CD14-positive monocyte (primary cell): Measurements from ENCODE around the gene ERBB4. TPM values are rescaled to one million over a fixed set of nuclear protein-coding genes. Genes with fewer than 3 reads are reported as not detected.

Source experiments
- DNase-seq, 3 donors: peaks; one replicate each; pipeline ENCODE4 v3.0.0-alpha.2; 2011 to 2022
- H2AFZ ChIP-seq: 2 replicates; pipeline ENCODE4 v1.6.0; 2012; ENCODE audit warnings: mild to moderate bottlenecking, low read depth, low read length, inconsistent platforms; ENCODE audit not compliant: insufficient read depth, poor library complexity, severe bottlenecking
- H3K27ac ChIP-seq, 2 donors: 1 replicate in 1 of 2; 2 replicates in 1 of 2; pipeline ENCODE4 v1.5.1; 2012 to 2013; ENCODE audit warnings: low read length in 2 of 2, control low read depth in 1 of 2, inconsistent platforms in 1 of 2, low read depth in 1 of 2, mild to moderate bottlenecking in 1 of 2
- H3K27me3 ChIP-seq, 2 donors: one replicate each; pipeline versions ENCODE4 v1.6.0 to v1.6.1; 2011 to 2013; ENCODE audit warnings: low read length in 2 of 2; ENCODE audit not compliant: control insufficient read depth in 2 of 2, insufficient read depth in 2 of 2
- H3K36me3 ChIP-seq, 2 donors: replicated peaks in 1 of 2; 1 replicate in 1 of 2; 2 replicates in 1 of 2; pipeline versions ENCODE4 v1.5.1 to v1.6.1; 2012 to 2013; ENCODE audit warnings: low read length in 2 of 2, control low read depth in 1 of 2, inconsistent platforms in 1 of 2, mild to moderate bottlenecking in 1 of 2; ENCODE audit not compliant: insufficient read depth in 2 of 2, control insufficient read depth in 1 of 2
- H3K4me1 ChIP-seq, 2 donors: 1 replicate in 1 of 2; 2 replicates in 1 of 2; pipeline versions ENCODE4 v1.5.1 to v1.6.1; 2012 to 2013; ENCODE audit warnings: low read length in 2 of 2, control low read depth in 1 of 2, inconsistent platforms in 1 of 2, mild to moderate bottlenecking in 1 of 2, moderate library complexity in 1 of 2; ENCODE audit not compliant: insufficient read depth in 2 of 2, control insufficient read depth in 1 of 2
- H3K4me2 ChIP-seq: replicated peaks from 2 replicates; pipeline ENCODE3; 2012; ENCODE audit warnings: low read length, moderate library complexity, mild to moderate bottlenecking; ENCODE audit not compliant: poor library complexity, severe bottlenecking; ENCODE audit errors: extremely low read depth
- H3K4me3 ChIP-seq, 3 experiments: fragments of 200-600 bp in 1 of 3; sonication (generic) in 1 of 3; replicated peaks in 1 of 3; 1 replicate in 2 of 3; 2 replicates in 1 of 3; pipeline ENCODE4 v1.5.1; 2011 to 2013; ENCODE audit warnings: low read length in 3 of 3, mild to moderate bottlenecking in 3 of 3, control low read depth in 2 of 3, low read depth in 2 of 3, inconsistent platforms in 1 of 3, moderate library complexity in 1 of 3
- H3K79me2 ChIP-seq: 2 replicates; pipeline ENCODE4 v1.6.0; 2012; ENCODE audit warnings: mild to moderate bottlenecking, control low read depth, inconsistent platforms, low read length, moderate library complexity; ENCODE audit not compliant: insufficient read depth
- H3K9ac ChIP-seq: 2 replicates; pipeline ENCODE4 v1.6.0; 2017; ENCODE audit warnings: low read length, mild to moderate bottlenecking; ENCODE audit not compliant: insufficient read depth, poor library complexity, severe bottlenecking
- H3K9me3 ChIP-seq, 2 donors: replicated peaks in 1 of 2; 1 replicate in 1 of 2; 2 replicates in 1 of 2; pipeline versions ENCODE4 v1.5.1 to v1.6.1; 2012 to 2013; ENCODE audit warnings: low read length in 2 of 2, control low read depth in 1 of 2; ENCODE audit not compliant: control insufficient read depth in 1 of 2, insufficient read depth in 1 of 2
- H4K20me1 ChIP-seq: 2 replicates; pipeline ENCODE4 v1.6.0; 2012; ENCODE audit warnings: mild to moderate bottlenecking, low read length, control low read depth, moderate library complexity; ENCODE audit not compliant: insufficient read depth
- H3K27ac Mint-ChIP-seq, 7 donors: one replicate each; pipeline ENCODE4 v1.8.0; 2020; ENCODE audit warnings: mild to moderate bottlenecking in 7 of 7, mixed read lengths in 7 of 7, moderate library complexity in 6 of 7, inconsistent platforms in 2 of 7
- H3K27me3 Mint-ChIP-seq, 3 donors: one replicate each; pipeline ENCODE4 v1.8.0; 2021 to 2022; ENCODE audit warnings: low read depth in 3 of 3, mild to moderate bottlenecking in 3 of 3, mixed read lengths in 3 of 3, moderate library complexity in 3 of 3, inconsistent platforms in 1 of 3
- H3K36me3 Mint-ChIP-seq, 2 donors: one replicate each; pipeline ENCODE4 v1.8.0; 2020; ENCODE audit warnings: mixed read lengths in 2 of 2, inconsistent platforms in 1 of 2, mild to moderate bottlenecking in 1 of 2
- H3K4me1 Mint-ChIP-seq: one replicate; pipeline ENCODE4 v1.8.0; 2020; ENCODE audit warnings: mild to moderate bottlenecking, mixed read lengths
- H3K4me3 Mint-ChIP-seq, 2 donors: one replicate each; pipeline ENCODE4 v1.8.0; 2020; ENCODE audit warnings: mild to moderate bottlenecking in 2 of 2, mixed read lengths in 2 of 2, moderate library complexity in 1 of 2
- H3K9me3 Mint-ChIP-seq, 7 donors: one replicate each; pipeline ENCODE4 v1.8.0; 2020 to 2022; ENCODE audit warnings: mixed read lengths in 7 of 7, mild to moderate bottlenecking in 6 of 7, moderate library complexity in 6 of 7, inconsistent platforms in 2 of 7
- CTCF ChIP-seq: fragments of 200-600 bp; IDR thresholded peaks from one replicate; pipeline ENCODE4 v1.8.0; 2022; ENCODE audit warnings: antibody characterized with exemption, mild to moderate bottlenecking
- WGBS: methylation state at CpG from one replicate; pipeline ENCODE4 v1.1.5; 2013; ENCODE audit warnings: missing lambda C conversion rate; ENCODE audit not compliant: insufficient coverage; 5-methylcytosine and 5-hydroxymethylcytosine counted together
- intact Hi-C, 2 donors: fragments of 100-400 bp; cut with micrococcal nuclease; formaldehyde crosslinking; loops; one replicate each; pipeline versions ENCODE4 v1.15.0 to v1.15.1; 2023
- polyA plus RNA-seq, 3 donors: library from polyadenylated mRNA; depleted of rRNA in 1 of 3; unstranded in 2 of 3; stranded (reverse) in 1 of 3; fragments of 300-500 nt in 2 of 3; fragments of >200 nt in 1 of 3; fragmentation: Illumina TruSeq in 2 of 3; gene quantifications; 1 replicate in 2 of 3; 2 replicates in 1 of 3; pipeline ENCODE4 v1.2.3, GENCODE V29; 2012 to 2021

Gene ERBB4
- polyA plus RNA-seq, 3 donors: not detected

GRCh38 chr2:211860224-211860623, 678.4 kb downstream of the ERBB4 start:
- H3K36me3 ChIP-seq: no peaks in the 10 kb centered on the region
- H3K9me3 ChIP-seq: peaks cover 11 to 16% of the 10 kb centered on the region in 2 donors
- no peaks in the 10 kb centered on the region for H3K4me1 ChIP-seq
- H3K27me3 ChIP-seq: no peaks in the 10 kb centered on the region
- H2AFZ ChIP-seq: no peak overlapping the region
- Mint-ChIP-seq H3K27ac (no peak overlapping the region), H3K4me3 (no peak overlapping the region), H3K4me1 (no peaks in the 10 kb centered on the region), H3K9me3 (peaks cover 0 to 10% (median 7%) of the 10 kb centered on the region in 7 donors), H3K27me3 (no peaks in the 10 kb centered on the region), H3K36me3 (no peaks in the 10 kb centered on the region)
- intact Hi-C loops: no loop called here
- no peaks in the 10 kb centered on the region for H4K20me1 ChIP-seq
- H3K4me2 ChIP-seq: no peak overlapping the region
- no peak for TF ChIP-seq CTCF
- no peak overlapping the region for H3K4me3 ChIP-seq
- no peaks in the 10 kb centered on the region for H3K79me2 ChIP-seq
- H3K9ac ChIP-seq: no peak overlapping the region
- no peak overlapping the region for H3K27ac ChIP-seq
- no peak for DNase-seq

- Histone ChIP-seq H3K4me3 (no peak overlapping the region), H3K79me2 (no peaks in the 10 kb centered on the region), H3K4me1 (no peaks in the 10 kb centered on the region), H3K9ac (no peak overlapping the region), H4K20me1 (no peaks in the 10 kb centered on the region), H3K27ac (no peak overlapping the region), H3K4me2 (no peak overlapping the region), H3K9me3 (no peaks in the 10 kb centered on the region), H3K36me3 (no peaks in the 10 kb centered on the region), H3K27me3 (no peaks in the 10 kb centered on the region), H2AFZ (no peak overlapping the region)
- no peaks in the 10 kb centered on the region for H3K36me3 Mint-ChIP-seq
- TF ChIP-seq CTCF: no peak
- H3K9me3 Mint-ChIP-seq: peaks cover 0 to 2% (median 0%) of the 10 kb centered on the region in 7 donors
- no peak overlapping the region for H3K27ac Mint-ChIP-seq
- intact Hi-C loops: no loop called here
- WGBS: 100% methylated on average over 2 of the region's 3 CpGs
- DNase-seq: no peak
- no peak overlapping the region for H3K4me3 Mint-ChIP-seq
- H3K4me1 Mint-ChIP-seq: no peaks in the 10 kb centered on the region
- no peaks in the 10 kb centered on the region for H3K27me3 Mint-ChIP-seq
Measured at GRCh38 chr2:211854832-211855231, 683.8 kb downstream of the ERBB4 start.
